Neutrophil (primary cell): ENCODE measurements around the gene DISP2.

ENCODE experiments used
- H3K27ac ChIP-seq: fragments of 200-600 bp; sonication (generic); 2 replicates; pipeline ENCODE4 v1.5.1; 2016; ENCODE audit warnings: mild to moderate bottlenecking, moderate library complexity
- H3K27me3 ChIP-seq: fragments of 200-600 bp; sonication (generic); 2 replicates; pipeline ENCODE4 v1.6.0; 2016; ENCODE audit warnings: mild to moderate bottlenecking
- H3K36me3 ChIP-seq: fragments of 200-600 bp; sonication (generic); 2 replicates; pipeline ENCODE4 v1.5.1; 2017
- H3K4me1 ChIP-seq, 2 experiments: fragments of 200-600 bp in 1 of 2; sonication (generic) in 1 of 2; 1 replicate in 1 of 2; 2 replicates in 1 of 2; pipeline versions ENCODE4 v1.5.1 to v1.6.1; 2013 to 2016; ENCODE audit warnings: low read depth in 1 of 2, low read length in 1 of 2, mild to moderate bottlenecking in 1 of 2, moderate library complexity in 1 of 2; ENCODE audit not compliant: control insufficient read depth in 1 of 2, insufficient read depth in 1 of 2
- H3K4me3 ChIP-seq, 2 experiments: fragments of 200-600 bp in 1 of 2; sonication (generic) in 1 of 2; 1 replicate in 1 of 2; 2 replicates in 1 of 2; pipeline ENCODE4 v1.5.1; 2013 to 2016; ENCODE audit warnings: low read depth in 1 of 2, low read length in 1 of 2, mild to moderate bottlenecking in 1 of 2, moderate library complexity in 1 of 2
- H3K9me3 ChIP-seq: fragments of 200-600 bp; sonication (generic); 2 replicates; pipeline ENCODE4 v1.5.1; 2016
- CTCF ChIP-seq: fragments of 200-600 bp; sonication (generic); IDR thresholded peaks from 2 replicates; pipeline ENCODE4 v1.5.1; 2016; ENCODE audit warnings: antibody characterized with exemption

DISP2 gene

DNA sequence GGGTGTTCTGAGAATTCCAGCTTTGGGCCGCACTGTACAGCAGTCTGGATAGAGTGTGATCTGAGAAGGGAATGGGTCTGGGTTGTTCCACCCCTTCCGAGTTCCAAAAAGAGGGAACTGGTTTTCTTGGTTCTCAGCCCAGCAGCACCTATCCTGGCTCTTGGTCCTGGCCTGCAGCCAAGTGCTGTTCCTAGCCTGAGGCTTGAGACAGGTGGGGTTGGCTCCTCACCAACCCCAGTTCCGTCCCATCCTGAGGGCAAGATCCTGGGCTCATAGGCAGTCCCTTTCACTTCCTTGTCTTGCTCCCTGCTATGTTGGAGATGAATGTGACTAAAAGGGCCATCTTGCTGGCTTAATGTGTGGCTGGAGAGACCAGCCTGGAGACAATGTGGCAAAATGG, 62.8 kb downstream of the DISP2 start:
- TF ChIP-seq CTCF: no peak
- H3K36me3 ChIP-seq: peaks cover 28% of the 10 kb centered on the region
- no peak overlapping the region for H3K4me3 ChIP-seq
- no peaks in the 10 kb centered on the region for H3K9me3 ChIP-seq
- peaks cover 8 to 13% of the 10 kb centered on the region in 2 experiments for H3K4me1 ChIP-seq
- H3K27ac ChIP-seq: no peak overlapping the region
- no peaks in the 10 kb centered on the region for H3K27me3 ChIP-seq

- Histone ChIP-seq H3K4me3 (peak overlapping the region; percentile 47), H3K27me3 (no peaks in the 10 kb centered on the region), H3K36me3 (peaks cover 21% of the 10 kb centered on the region), H3K27ac (no peak overlapping the region), H3K9me3 (no peaks in the 10 kb centered on the region), H3K4me1 (peaks cover 8 to 13% of the 10 kb centered on the region in 2 experiments)
- peak; percentile 94 for TF ChIP-seq CTCF
Measured at GRCh38 chr15:40421246-40422157, 63.5 kb downstream of the DISP2 start.

GRCh38 chr15:40424483-40425115, 66.6 kb downstream of the DISP2 start:
- Histone ChIP-seq H3K27me3 (peaks cover 7% of the 10 kb centered on the region), H3K27ac (no peak overlapping the region), H3K36me3 (peaks cover 8% of the 10 kb centered on the region), H3K4me1 (peaks cover 8 to 13% of the 10 kb centered on the region in 2 experiments), H3K4me3 (no peak overlapping the region), H3K9me3 (no peaks in the 10 kb centered on the region)
- TF ChIP-seq CTCF: no peak

DNA sequence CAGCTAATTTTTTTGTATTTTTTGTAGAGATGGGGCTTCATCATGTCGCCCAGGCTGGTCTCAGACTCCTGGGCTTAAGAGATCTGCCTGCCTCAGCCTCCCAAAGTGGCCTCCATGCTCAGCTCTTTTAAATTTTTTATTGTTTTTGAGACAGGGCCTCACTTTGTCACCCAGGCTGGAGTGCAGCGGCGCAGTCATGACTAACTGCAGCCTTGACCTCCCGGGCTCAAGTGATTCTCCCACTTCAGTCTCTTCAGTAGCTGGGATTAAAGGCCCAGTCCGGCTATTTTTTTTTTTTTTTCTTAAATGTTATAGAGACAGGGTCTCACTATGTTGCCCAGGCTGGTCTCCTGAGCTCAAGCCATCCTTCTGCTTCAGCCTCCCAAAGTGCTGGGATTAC, 67.7 kb downstream of the DISP2 start:
- Histone ChIP-seq H3K27me3 (peaks cover 14% of the 10 kb centered on the region), H3K4me3 (no peak overlapping the region), H3K4me1 (peaks cover 8 to 13% of the 10 kb centered on the region in 2 experiments), H3K36me3 (no peaks in the 10 kb centered on the region), H3K27ac (no peak overlapping the region), H3K9me3 (no peaks in the 10 kb centered on the region)
- no peak for TF ChIP-seq CTCF

DNA sequence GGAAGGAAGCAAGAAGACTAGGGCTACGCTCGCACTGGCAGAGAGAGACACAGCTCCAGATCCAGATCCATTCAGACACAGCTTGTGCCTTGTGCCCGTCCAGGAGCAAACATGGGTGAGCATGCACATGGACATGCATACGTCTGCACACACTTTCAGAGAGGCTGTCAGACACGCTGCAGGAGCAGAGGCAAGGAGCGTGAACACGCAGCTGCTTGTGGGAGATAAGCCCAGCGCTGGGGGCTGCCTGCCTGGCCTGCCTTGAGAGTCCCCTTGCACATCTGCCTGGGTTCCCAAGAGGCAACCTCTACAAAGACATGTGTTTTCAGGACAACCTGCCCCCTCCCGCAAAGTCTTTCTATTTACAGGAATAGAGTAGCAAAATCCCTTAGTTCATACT, 69.2 kb downstream of the DISP2 start:
- no peaks in the 10 kb centered on the region for H3K9me3 ChIP-seq
- no peaks in the 10 kb centered on the region for H3K36me3 ChIP-seq
- peaks cover 14% of the 10 kb centered on the region for H3K27me3 ChIP-seq
- no peak for TF ChIP-seq CTCF
- no peak overlapping the region for H3K27ac ChIP-seq
- no peak overlapping the region for H3K4me3 ChIP-seq
- H3K4me1 ChIP-seq: no peaks in the 10 kb centered on the region
